Calu3 (cell line): Measurements from ENCODE around the gene INSYN2A. TPM values are rescaled to one million over a fixed set of nuclear protein-coding genes. Genes with fewer than 3 reads are reported as not detected.

ENCODE experiments used
- BruUV-seq: library from RNA; stranded (reverse); fragments of 400-500 nt; replicated peaks from 2 replicates; lab custom pipeline; 2021; lab: Mats Ljungman, UMichigan
- CTCF ChIA-PET: fragments of 300-600 bp; sonication (Branson Sonifier 250); formaldehyde crosslinking; loops from one replicate; lab custom pipeline; 2022; ENCODE audit warnings: antibody characterized with exemption; lab: Charles Lee
- DNase-seq: peaks from one replicate; pipeline ENCODE4 v3.0.0; 2022
- H3K27ac Mint-ChIP-seq: one replicate; pipeline ENCODE4 v1.8.0; 2022; ENCODE audit warnings: mixed read lengths; ENCODE audit not compliant: unreplicated experiment
- H3K27me3 Mint-ChIP-seq: one replicate; pipeline ENCODE4 v1.8.0; 2022; ENCODE audit warnings: mixed read lengths; ENCODE audit not compliant: unreplicated experiment
- H3K36me3 Mint-ChIP-seq: one replicate; pipeline ENCODE4 v1.8.0; 2022; ENCODE audit warnings: mild to moderate bottlenecking, moderate library complexity, mixed read lengths; ENCODE audit not compliant: insufficient read depth, unreplicated experiment
- H3K4me1 Mint-ChIP-seq: one replicate; pipeline ENCODE4 v1.8.0; 2022; ENCODE audit warnings: mild to moderate bottlenecking, low read depth, mixed read lengths; ENCODE audit not compliant: unreplicated experiment
- H3K4me3 Mint-ChIP-seq: one replicate; pipeline ENCODE4 v1.8.0; 2022; ENCODE audit warnings: mild to moderate bottlenecking, low read depth, moderate library complexity, mixed read lengths; ENCODE audit not compliant: unreplicated experiment
- H3K9me3 Mint-ChIP-seq: one replicate; pipeline ENCODE4 v1.8.0; 2022; ENCODE audit warnings: low read depth, mixed read lengths; ENCODE audit not compliant: unreplicated experiment
- intact Hi-C: fragments of 100-400 bp; cut with micrococcal nuclease; formaldehyde crosslinking; loops from one replicate; pipeline ENCODE4 v1.10.0; 2022; ENCODE audit not compliant: unreplicated experiment
- total RNA-seq: library from RNA; stranded (reverse); gene quantifications from 2 replicates; pipeline ENCODE4 v1.2.3, GENCODE V29; 2022
- TF ChIP-seq, protein P1 (sequence below): fragments of 200-600 bp; IDR thresholded peaks from one replicate; pipeline ENCODE4 v1.8.0; 2022; ENCODE audit warnings: antibody characterized with exemption; ENCODE audit not compliant: unreplicated experiment

INSYN2A gene
- total RNA-seq, 1 experiment from 2014 or later: not detected

DNA sequence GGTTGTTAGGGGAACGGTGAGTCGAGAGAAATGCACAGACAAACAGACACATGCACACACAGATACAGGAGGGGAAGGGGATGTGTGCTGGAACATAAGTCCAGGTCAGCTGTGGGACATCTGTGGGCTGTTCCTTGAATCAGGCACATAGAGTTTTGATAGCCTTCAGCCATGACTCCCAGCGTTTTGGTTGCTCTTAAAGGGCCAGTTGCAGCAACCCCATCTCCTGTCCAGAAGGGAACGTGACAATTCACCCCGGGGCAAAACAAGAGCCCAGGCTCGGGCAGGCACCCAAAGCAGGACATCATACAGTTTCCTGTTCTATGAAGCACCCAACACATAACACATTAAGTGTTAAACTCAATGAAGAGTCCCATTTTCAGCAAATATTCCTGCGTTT, 9.6 kb downstream of the INSYN2A start:
- Mint-ChIP-seq H3K27ac (no peak overlapping the region), H3K4me3 (no peak overlapping the region), H3K27me3 (no peaks in the 10 kb centered on the region), H3K9me3 (no peaks in the 10 kb centered on the region), H3K4me1 (no peaks in the 10 kb centered on the region), H3K36me3 (no peaks in the 10 kb centered on the region)
- TF ChIP-seq, protein P1, sequence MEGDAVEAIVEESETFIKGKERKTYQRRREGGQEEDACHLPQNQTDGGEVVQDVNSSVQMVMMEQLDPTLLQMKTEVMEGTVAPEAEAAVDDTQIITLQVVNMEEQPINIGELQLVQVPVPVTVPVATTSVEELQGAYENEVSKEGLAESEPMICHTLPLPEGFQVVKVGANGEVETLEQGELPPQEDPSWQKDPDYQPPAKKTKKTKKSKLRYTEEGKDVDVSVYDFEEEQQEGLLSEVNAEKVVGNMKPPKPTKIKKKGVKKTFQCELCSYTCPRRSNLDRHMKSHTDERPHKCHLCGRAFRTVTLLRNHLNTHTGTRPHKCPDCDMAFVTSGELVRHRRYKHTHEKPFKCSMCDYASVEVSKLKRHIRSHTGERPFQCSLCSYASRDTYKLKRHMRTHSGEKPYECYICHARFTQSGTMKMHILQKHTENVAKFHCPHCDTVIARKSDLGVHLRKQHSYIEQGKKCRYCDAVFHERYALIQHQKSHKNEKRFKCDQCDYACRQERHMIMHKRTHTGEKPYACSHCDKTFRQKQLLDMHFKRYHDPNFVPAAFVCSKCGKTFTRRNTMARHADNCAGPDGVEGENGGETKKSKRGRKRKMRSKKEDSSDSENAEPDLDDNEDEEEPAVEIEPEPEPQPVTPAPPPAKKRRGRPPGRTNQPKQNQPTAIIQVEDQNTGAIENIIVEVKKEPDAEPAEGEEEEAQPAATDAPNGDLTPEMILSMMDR: no peak
- DNase-seq: no peak
- CTCF ChIA-PET: no interaction called here
- no TSS peak for BruUV-seq
- intact Hi-C loops: no loop called here

DNA sequence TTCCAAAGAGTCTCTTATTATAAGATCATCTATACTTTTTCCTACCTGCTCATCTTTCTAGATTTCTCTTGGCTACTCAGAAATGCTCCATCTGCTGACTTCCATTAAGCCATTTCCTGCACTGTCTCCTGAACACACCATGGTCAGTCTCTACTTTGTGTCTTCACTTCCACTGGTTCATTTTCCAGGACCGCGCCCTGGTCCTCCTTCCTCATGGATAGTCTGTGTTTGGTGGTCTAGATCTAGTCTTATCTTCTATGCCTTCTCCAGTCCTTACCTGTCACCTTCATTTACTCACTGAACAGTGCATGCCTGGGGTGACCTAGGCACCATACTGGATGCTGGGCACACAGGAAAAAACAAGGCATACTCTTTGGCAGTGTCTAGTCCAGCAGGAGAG, 11.8 kb downstream of the INSYN2A start:
- no peaks in the 10 kb centered on the region for H3K9me3 Mint-ChIP-seq
- TF ChIP-seq, protein P1: no peak
- H3K4me3 Mint-ChIP-seq: no peak overlapping the region
- no peaks in the 10 kb centered on the region for H3K36me3 Mint-ChIP-seq
- H3K27me3 Mint-ChIP-seq: no peaks in the 10 kb centered on the region
- intact Hi-C loops: no loop called here
- CTCF ChIA-PET: no interaction called here
- no peak for DNase-seq
- no peak overlapping the region for H3K27ac Mint-ChIP-seq
- H3K4me1 Mint-ChIP-seq: no peaks in the 10 kb centered on the region
- no TSS peak for BruUV-seq

- no TSS peak for BruUV-seq
- Mint-ChIP-seq H3K4me1 (no peaks in the 10 kb centered on the region), H3K27me3 (no peaks in the 10 kb centered on the region), H3K9me3 (no peaks in the 10 kb centered on the region), H3K4me3 (no peak overlapping the region), H3K27ac (no peak overlapping the region), H3K36me3 (no peaks in the 10 kb centered on the region)
- no peak for DNase-seq
- TF ChIP-seq, protein P1: no peak
- CTCF ChIA-PET: no interaction called here
- intact Hi-C loops: no loop called here
Measured at GRCh38 chr10:127182161-127182560, 14.2 kb downstream of the INSYN2A start.

- Mint-ChIP-seq H3K27me3 (no peaks in the 10 kb centered on the region), H3K4me1 (no peaks in the 10 kb centered on the region), H3K27ac (no peak overlapping the region), H3K4me3 (no peak overlapping the region), H3K9me3 (no peaks in the 10 kb centered on the region), H3K36me3 (no peaks in the 10 kb centered on the region)
- CTCF ChIA-PET: no interaction called here
- DNase-seq: no peak
- TF ChIP-seq, protein P1: no peak
- intact Hi-C loops: no loop called here
- BruUV-seq: no TSS peak
Measured at GRCh38 chr10:127179612-127180250, 16.7 kb downstream of the INSYN2A start.
